Dermis blood vessel endothelial cell (primary cell): ENCODE results near the gene PTPRE. TPM values are rescaled to one million over a fixed set of nuclear protein-coding genes. Genes with fewer than 3 reads are reported as not detected.
A peak's percentile ranks its signal among the peaks of the same experiment; 100 is the strongest.

Experiments
- DNase-seq: peaks from one replicate; pipeline ENCODE4 v3.0.0; 2010
- total RNA-seq: library from RNA; depleted of rRNA; stranded (reverse); fragments of >200 nt; gene quantifications from 2 replicates; pipeline ENCODE4 v1.2.3, GENCODE V29; 2014

Gene PTPRE
- total RNA-seq, 1 donor from 2014 or later: 178 TPM

- DNase-seq: no peak
Measured at GRCh38 chr10:127953876-127954275, 47.0 kb downstream of the PTPRE start.

- no peak for DNase-seq
Measured at GRCh38 chr10:127959428-127959827, 52.5 kb downstream of the PTPRE start.

- no peak for DNase-seq
Measured at GRCh38 chr10:127961071-127961470, 54.2 kb downstream of the PTPRE start.

- no peak for DNase-seq
Measured at GRCh38 chr10:127962205-127962604, 55.3 kb downstream of the PTPRE start.

- no peak for DNase-seq
Measured at GRCh38 chr10:127963136-127963535, 56.2 kb downstream of the PTPRE start.

- DNase-seq: no peak
Measured at GRCh38 chr10:127964621-127965020, 57.7 kb downstream of the PTPRE start.

GRCh38 chr10:127966875-127967274 is 60.0 kb downstream of the PTPRE start:
- no peak for DNase-seq

GRCh38 chr10:127968027-127968441 is 61.1 kb downstream of the PTPRE start:
- peak; percentile 58 for DNase-seq

GRCh38 chr10:127968659-127969058 is 61.8 kb downstream of the PTPRE start:
- peak; percentile 84 for DNase-seq

- no peak for DNase-seq
Measured at GRCh38 chr10:127971101-127971946, 64.4 kb downstream of the PTPRE start.

- no peak for DNase-seq
Measured at GRCh38 chr10:127971963-127972615, 65.2 kb downstream of the PTPRE start.

GRCh38 chr10:127972751-127973357 is 66.0 kb downstream of the PTPRE start:
- DNase-seq: no peak

- DNase-seq: peak; percentile 70
Measured at GRCh38 chr10:127973791-127974311, 66.9 kb downstream of the PTPRE start.

- DNase-seq: no peak
Measured at GRCh38 chr10:127974911-127975310, 68.0 kb downstream of the PTPRE start.

GRCh38 chr10:127976286-127976685 is 69.4 kb downstream of the PTPRE start:
- no peak for DNase-seq

GRCh38 chr10:127976701-127977356 is 69.9 kb downstream of the PTPRE start:
- peak; percentile 58 for DNase-seq

- DNase-seq: peak; percentile 93
Measured at GRCh38 chr10:127977357-127978009, 70.6 kb downstream of the PTPRE start.

GRCh38 chr10:127978481-127978880 is 71.6 kb downstream of the PTPRE start:
- DNase-seq: no peak

- DNase-seq: peak; percentile 77
Measured at GRCh38 chr10:127979045-127979444, 72.1 kb downstream of the PTPRE start.

GRCh38 chr10:127979566-127979965 is 72.7 kb downstream of the PTPRE start:
- no peak for DNase-seq

- DNase-seq: no peak
Measured at GRCh38 chr10:127980898-127981297, 74.0 kb downstream of the PTPRE start.

GRCh38 chr10:127982601-127983000 is 75.7 kb downstream of the PTPRE start:
- DNase-seq: no peak
